ENCODE data around the gene AOX1.
"Not testable (repeated sequence)": the region's sequence is repeated elsewhere in the genome, so short reads cannot be mapped to it uniquely, and the experiment has no call there.

Gene AOX1

GRCh38 chr2:200602584-200602983, 16.8 kb downstream of the AOX1 start:
- DNase-seq (ENCODE audit: low spot score) = no peak

- DNase-seq (ENCODE audit: low spot score) = peak; percentile 86
Measured at GRCh38 chr2:200603972-200604371, 18.2 kb downstream of the AOX1 start.

DNA sequence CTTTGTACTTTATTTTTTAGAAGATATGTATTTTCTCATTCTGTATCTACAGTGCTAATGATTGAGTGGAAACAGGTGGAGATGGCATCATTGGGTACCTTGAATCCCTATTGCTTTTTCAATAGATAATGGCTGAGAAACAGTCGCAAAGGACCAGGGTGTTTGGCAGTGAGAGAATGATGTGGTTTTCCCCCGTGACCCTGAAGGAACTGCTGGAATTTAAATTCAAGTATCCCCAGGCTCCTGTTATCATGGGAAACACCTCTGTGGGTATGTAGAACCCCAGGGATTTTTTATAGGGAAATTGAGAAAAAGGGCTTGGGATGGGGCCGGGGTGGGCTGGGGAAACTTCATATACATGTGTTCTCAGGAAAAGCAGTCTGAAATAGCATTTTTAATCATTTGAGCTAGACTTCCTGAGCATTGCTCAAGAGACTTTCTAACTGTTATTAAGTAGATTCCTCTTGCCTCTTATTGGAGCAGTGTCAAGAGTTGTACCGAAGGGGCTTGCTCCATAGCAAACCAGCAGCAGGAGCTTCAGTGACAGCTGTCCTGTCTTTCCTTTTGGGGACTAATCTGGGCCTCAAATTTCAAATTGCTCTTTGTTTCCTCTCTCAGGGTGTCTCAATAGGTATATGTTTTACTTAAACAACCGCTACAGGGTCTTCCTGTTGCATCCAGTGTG, 18.9 kb downstream of the AOX1 start:
- DNase-seq (ENCODE audit: low spot score) = no peak

DNA sequence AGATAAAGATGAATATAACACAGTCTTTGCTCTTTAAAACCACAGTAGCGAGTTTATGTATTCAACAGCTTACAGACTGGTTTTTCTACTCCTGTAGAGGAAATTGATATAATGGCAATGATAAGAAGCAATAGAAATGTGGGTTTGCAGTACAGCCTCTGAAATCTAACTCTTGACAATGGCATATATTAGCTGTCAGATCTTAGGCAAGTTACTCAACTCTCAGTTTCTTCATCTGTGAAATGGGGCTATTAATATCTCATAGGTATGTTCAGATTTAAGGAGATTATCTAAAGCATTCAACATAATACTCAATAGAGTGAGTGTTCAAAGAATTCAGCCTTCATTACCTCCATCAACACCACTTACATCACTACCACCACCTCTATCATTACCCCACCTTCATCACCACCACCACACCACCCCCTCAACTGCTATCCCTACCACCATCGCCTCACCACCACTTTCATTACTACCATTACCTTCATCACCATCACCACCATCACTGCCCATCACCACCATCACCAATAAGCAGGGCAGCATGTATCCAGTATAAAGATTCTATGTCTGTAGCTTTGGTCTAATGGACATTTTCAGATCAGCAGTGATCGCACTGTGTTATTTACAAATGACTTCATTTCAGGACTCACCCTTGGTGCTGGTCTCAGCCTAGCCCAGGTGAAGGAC, 22.7 kb downstream of the AOX1 start:
- no peak for DNase-seq (ENCODE audit: low spot score)

GRCh38 chr2:200609028-200609614, 23.3 kb downstream of the AOX1 start:
- DNase-seq (ENCODE audit: low spot score) = peak; percentile 93

DNA sequence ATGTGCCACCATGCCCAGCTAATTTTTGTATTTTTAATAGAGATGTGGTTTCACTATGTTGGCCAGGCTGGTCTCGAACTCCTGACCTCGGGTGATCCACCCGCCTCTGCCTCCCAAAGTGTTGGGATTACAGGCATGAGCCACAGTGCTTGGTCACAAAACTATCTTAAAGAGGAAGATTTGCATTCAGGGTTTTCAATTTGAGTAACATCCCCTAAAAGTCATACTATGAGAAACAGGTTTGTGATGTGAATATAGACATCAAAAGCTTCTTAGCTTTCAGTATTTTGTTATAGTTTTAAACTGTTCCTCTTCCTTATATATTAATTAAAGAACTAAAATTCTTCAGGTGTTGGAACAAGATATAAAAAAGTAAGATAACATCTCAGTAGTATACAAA, 24.4 kb downstream of the AOX1 start:
- not testable (repeated sequence) for DNase-seq (ENCODE audit: low spot score)

DNA sequence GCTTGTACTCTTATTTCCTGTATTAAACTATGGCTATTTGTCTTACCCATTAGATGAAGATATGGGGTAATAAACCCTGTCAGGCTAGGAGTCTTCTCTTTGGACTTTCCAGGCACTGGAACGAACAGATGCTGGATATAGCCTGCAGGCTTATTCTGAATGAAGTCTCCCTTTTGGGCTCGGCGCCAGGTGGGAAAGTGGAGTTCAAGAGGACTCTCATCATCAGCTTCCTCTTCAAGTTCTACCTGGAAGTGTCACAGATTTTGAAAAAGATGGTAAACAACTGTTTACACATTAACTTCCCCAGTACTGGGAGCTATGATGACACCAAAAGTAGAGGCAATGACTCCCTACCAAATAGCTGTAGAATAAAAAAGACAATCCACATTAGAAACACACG, 27.9 kb downstream of the AOX1 start:
- DNase-seq (ENCODE audit: low spot score) = no peak

DNA sequence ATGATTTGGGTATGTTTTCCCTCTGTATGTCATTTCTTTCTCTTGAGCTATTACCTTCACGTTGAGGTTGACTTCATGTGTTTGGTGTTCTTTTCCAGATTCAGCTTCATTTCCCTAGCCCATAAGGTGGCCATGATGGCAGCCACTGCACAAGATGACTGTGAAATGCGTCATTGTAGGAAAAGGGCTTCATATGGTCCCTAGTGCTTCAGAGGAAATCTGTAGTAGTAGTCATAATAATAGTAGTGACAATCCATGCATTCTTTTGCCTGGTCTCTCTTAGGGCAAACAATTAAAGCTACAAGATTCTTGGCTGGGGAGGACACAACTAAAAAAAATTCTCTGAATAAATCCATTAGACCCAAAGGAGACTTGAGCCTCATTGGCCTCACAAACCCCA, 28.4 kb downstream of the AOX1 start:
- no peak for DNase-seq (ENCODE audit: low spot score)

DNA sequence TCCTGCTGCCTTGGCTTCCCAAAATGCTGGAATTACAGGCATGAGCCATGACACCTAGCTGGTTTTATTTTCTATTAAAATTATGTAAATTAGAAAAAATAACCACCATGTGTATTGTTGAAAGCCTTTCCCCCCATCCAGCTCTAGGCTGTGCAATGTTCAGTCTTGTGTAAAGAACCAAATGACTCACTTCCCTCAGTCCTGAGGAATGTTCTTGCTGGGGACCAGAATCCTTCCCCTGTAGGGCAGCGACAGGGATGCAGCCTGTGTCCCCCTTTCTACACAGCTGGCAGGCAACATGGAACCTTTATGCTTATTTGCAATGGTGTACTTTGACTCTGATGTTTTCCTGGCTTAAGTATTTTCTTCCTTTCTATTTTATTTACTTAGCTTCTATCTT, 29.4 kb downstream of the AOX1 start:
- peak; percentile 73 for DNase-seq (ENCODE audit: low spot score)

- DNase-seq (ENCODE audit: low spot score) = no peak
Measured at GRCh38 chr2:200616193-200616592, 30.4 kb downstream of the AOX1 start.

DNA sequence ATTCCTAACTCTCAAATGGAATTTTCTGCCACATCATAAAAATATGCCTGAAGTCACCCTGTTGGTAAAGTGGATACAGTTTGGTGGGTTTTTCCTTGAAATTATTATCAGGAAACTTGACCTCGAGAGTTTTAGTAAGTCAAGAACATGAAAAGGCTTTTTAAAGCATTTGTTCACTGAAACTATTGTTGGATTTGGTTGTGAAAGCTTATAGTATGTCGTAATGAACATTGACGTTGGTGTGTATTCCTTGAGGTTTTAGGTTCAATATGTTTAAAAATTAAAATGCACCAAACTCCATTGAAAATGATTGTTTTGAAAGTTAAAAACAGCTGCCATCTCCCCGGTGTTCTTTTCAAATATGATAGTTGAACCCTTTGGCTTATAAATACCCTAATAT, 30.8 kb downstream of the AOX1 start:
- no peak for DNase-seq (ENCODE audit: low spot score)

- DNase-seq (ENCODE audit: low spot score) = no peak
Measured at GRCh38 chr2:200617156-200618053, 31.6 kb downstream of the AOX1 start.

DNA sequence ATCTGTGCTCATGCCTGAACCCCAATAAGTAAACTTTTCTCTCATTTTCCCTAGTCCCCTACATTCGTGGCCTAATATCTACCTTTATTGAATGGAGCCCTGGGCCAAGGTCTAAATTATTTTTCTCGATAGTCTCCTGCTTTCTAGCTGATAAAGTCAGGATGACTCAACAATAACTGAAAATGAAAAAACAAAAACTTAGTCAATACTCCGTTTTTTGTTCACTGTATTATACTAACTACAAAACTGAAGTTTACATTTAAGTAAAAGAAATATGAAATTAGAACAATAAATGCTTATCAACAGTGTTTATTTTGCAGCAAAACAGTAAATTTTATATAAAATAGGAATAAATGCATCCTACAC, 32.2 kb downstream of the AOX1 start:
- DNase-seq (ENCODE audit: low spot score) = no peak

DNA sequence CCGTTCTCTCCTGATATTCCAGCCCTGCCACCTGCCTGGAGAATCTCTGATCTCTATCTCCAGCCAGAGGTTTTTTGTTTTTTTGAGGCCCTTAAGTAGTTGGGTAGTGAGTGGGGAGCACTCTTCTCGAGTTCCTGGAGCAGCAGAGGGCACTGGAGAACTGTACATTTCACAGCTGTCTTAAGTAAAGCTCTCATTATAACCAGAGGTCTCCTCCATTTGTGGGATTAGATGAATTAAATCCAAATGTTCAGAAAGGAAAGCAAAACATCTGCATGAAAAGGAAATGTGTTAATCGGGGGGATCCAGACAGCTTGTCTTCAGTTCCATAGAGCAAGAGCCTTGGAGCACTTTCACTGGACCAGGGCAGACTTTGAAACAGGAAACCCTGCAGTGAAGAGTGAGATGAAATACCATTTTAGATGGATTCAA, 32.8 kb downstream of the AOX1 start:
- DNase-seq (ENCODE audit: low spot score) = no peak

GRCh38 chr2:200619279-200619678, 33.5 kb downstream of the AOX1 start:
- DNase-seq (ENCODE audit: low spot score) = no peak

GRCh38 chr2:200620606-200621390, 35.0 kb downstream of the AOX1 start:
- no peak for DNase-seq (ENCODE audit: low spot score)

GRCh38 chr2:200622106-200622505, 36.3 kb downstream of the AOX1 start:
- DNase-seq (ENCODE audit: low spot score) = no peak

GRCh38 chr2:200624026-200624425, 38.2 kb downstream of the AOX1 start:
- DNase-seq (ENCODE audit: low spot score) = no peak

DNA sequence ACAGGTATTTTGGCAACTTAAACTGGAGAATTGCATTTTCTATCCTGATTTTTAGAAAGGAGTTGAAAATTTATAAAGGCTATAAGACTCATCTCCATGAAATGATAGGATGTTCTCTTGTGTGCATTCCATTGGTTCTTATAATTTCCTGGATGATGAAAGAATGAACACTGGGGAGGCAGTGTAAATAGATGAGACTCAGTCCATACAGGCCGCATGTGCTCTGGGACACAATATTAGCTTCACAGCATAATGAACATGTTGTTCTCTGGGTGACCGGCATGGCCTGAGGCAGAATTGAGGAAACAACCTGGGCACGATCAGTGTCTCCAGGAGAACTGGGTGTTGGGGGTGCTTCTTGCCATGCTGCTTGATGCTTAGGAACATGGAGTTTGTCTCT, 38.8 kb downstream of the AOX1 start:
- no peak for DNase-seq (ENCODE audit: low spot score)

DNA sequence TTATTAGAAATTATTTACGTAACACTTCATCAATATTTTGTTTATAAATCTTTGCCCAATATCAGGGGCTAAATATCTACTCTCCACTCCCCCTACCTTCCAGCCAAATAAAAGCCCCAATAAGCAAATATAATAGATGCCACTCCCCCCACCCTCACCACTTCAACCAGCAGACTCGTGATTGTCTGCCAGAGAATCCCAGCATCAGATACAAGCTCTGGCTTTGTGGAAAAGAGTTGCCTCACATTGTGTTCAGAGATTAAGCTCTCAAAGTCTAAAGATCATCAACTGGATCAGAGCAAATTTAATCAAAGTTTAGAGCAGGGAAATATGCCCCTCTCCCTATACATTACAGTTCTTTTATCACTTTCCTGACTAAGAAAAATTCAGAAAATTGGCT, 39.5 kb downstream of the AOX1 start:
- DNase-seq (ENCODE audit: low spot score) = no peak

DNA sequence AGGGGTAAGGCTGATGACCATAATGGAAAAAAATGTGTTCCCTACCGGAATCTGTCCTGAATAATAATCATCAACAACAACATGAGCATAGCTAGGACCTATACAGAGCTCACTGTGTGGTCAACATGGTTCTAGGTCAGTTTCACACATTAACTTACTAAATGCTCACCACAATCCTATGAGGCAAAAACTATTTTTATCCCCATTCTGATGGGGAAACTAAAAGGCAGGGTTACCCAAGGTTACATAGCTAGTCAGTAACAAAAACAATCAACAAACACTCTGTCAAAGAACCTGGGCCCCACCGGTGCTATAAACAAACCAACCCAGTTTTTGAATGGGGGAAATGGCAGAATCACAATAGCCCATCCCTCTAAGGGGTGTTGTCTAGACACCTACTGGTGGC, 40.1 kb downstream of the AOX1 start:
- no peak for DNase-seq (ENCODE audit: low spot score)
